IPS-15b (cell line): ENCODE results near the gene G6PC2.

Source experiments
- H3K27me3 ChIP-seq: one replicate; pipeline ENCODE4 v1.6.1; 2013; ENCODE audit warnings: low read length; ENCODE audit not compliant: control insufficient read depth, insufficient read depth
- H3K36me3 ChIP-seq: one replicate; pipeline ENCODE4 v1.6.1; 2013; ENCODE audit warnings: low read length; ENCODE audit not compliant: control insufficient read depth, insufficient read depth
- H3K4me1 ChIP-seq: one replicate; pipeline ENCODE4 v1.6.1; 2013; ENCODE audit warnings: mild to moderate bottlenecking, low read length; ENCODE audit not compliant: control insufficient read depth, insufficient read depth
- H3K4me3 ChIP-seq: one replicate; pipeline ENCODE4 v1.5.1; 2013; ENCODE audit warnings: low read depth, low read length
- H3K9ac ChIP-seq: one replicate; pipeline ENCODE4 v1.6.1; 2013; ENCODE audit warnings: low read depth, mild to moderate bottlenecking, low read length
- H3K9me3 ChIP-seq: one replicate; pipeline ENCODE4 v1.6.1; 2013; ENCODE audit warnings: mild to moderate bottlenecking, low read length; ENCODE audit not compliant: control insufficient read depth, insufficient read depth

The G6PC2 gene

DNA sequence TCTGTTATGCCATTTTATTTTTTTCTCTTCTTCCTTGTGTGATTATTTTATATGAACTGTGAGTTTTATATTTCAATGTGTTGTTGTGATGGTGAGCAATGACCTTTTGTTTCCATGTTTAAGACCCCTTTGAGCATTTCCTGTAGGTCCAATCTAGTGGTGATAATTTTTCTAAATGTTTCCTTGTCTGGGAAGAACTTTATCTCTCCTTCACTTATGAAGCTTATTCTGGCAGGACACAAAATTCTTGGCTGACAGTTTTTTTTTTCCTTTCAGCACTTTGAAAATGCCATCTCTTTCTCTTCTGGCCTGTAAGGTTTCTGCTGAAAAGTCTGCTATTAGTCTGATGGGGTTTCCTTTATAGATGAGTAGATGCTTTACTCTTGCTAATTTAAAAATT is 53.2 kb downstream of the G6PC2 start:
- H3K4me3 ChIP-seq: no peak overlapping the region
- no peaks in the 10 kb centered on the region for H3K4me1 ChIP-seq
- no peaks in the 10 kb centered on the region for H3K27me3 ChIP-seq

DNA sequence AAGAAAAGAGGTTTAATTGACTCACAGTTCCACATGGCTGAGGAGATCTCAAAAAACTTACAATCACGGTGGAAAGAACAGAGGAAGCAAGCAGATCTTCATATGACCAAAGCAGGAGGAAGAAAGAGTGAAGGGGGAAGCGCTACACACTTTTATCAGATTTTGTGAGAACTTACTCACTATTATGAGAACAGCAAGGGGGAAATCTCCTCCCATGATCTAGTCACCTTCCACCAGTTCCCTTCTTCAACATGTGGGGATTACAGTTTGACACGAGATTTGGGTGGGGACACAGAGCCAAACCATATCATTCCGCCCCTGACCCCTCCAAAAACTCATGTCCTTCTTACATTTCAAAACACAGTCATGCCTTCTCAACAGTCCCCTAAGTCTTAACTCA is 54.2 kb downstream of the G6PC2 start:
- Histone ChIP-seq H3K27me3 (no peaks in the 10 kb centered on the region), H3K9me3 (no peaks in the 10 kb centered on the region), H3K9ac (no peak overlapping the region), H3K4me3 (no peak overlapping the region), H3K4me1 (no peaks in the 10 kb centered on the region), H3K36me3 (no peaks in the 10 kb centered on the region)

More for the DNA sequence above, 53.2 kb downstream of the G6PC2 start:
- no peaks in the 10 kb centered on the region for H3K36me3 ChIP-seq
- H3K9ac ChIP-seq: no peak overlapping the region
- H3K9me3 ChIP-seq: no peaks in the 10 kb centered on the region

DNA sequence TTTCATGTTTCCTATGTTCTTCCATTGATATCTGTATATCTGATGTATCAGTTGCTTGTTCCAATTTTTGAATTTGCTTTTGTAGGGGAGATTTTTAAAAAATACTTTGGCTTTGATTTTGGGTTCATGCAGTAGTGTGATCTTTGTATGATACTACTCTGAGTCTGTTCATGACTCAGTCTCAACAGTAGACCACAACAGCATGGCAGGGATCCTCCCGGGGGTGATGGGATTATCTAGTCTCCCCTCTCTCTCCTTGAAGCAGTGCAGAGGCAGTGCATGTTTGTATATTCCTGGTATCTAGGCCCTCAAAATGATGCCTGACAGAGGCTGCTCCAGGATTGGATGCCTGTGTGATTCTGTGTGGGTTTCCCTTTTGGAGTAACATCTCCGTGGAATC is 55.3 kb downstream of the G6PC2 start:
- H3K4me1 ChIP-seq: no peaks in the 10 kb centered on the region
- no peaks in the 10 kb centered on the region for H3K27me3 ChIP-seq
- no peaks in the 10 kb centered on the region for H3K9me3 ChIP-seq
- no peaks in the 10 kb centered on the region for H3K36me3 ChIP-seq
- no peak overlapping the region for H3K9ac ChIP-seq
- no peak overlapping the region for H3K4me3 ChIP-seq
